ENCODE results near the gene PLAC1.

- TF ChIP-seq CTCF (IDR thresholded peaks at IDR 0.05; ENCODE audit: low read depth, low read length, poor library complexity, severe bottlenecking) (no peak), EZH2phosphoT487 (IDR thresholded peaks at IDR 0.05; ENCODE audit: borderline replicate concordance, low read length) (no peak)
Observed at GRCh38 chrX:134679221-134679620, 20.9 kb upstream of the PLAC1 start.
